ENCODE data around the gene ANKS1A. TPM values are rescaled to one million over a fixed set of nuclear protein-coding genes. Genes with fewer than 3 reads are reported as not detected.

The ANKS1A gene
- total and polyA plus RNA-seq, 2 experiments from 2014 or later: 12.1 to 31.9 TPM

DNA sequence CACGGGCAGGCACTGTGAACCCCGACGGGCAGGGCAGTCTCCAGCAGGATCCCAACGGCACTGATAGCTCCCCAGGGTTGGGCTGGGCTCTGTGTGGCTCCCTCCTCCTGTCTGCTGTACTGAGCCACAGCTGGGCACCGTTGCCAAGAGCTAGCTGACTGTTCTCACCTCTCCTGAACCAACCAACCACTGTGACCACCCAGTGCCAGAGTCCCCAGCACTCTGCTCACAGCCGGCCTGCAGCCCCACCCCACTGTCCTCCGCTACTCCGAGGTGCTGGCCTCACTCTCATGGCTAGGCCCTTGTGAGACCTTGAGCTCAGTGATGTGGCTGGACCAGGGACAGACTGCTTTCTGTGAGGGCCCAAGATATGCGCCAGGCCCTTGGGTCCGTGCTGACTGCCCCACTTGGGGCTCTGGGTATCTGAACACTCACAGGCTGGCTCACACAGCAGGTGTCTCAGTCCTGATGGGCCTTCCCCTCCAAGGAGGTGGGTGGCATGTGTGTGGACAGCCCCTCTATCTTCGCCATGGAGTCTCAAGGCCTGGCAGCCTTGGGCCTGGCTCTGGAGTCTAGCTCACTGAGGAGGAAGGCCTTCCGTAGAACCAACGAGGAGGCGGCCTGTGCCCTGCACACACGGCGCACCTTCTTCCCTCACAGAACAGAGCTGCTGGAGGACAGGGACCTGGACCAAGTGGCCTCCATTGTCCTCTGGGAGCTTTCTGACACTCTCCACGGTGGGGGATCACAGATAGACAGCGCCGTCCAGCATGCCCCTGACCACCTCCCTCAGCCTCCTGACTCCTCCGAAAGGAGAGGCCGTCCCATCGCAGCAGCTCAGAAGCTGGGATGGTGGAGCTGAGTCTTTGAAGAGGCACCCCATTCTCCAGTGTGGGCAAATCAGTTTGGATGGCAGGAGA is 198.6 kb downstream of the ANKS1A start:
- peaks cover 3% of the 10 kb centered on the region; the same call in 1 of the 2 replicates for H3K36me3 ChIP-seq (ENCODE audit: insufficient read depth)

More for the DNA sequence above, 198.6 kb downstream of the ANKS1A start:
- H3K36me3 Mint-ChIP-seq (ENCODE audit: low read depth): peaks cover 30% of the 10 kb centered on the region
- H3K9me2 ChIP-seq (ENCODE audit: insufficient read depth): no peaks in the 10 kb centered on the region; the same call in 1 of the 2 replicates
- H3K4me3 ChIP-seq: no peak overlapping the region
- no peaks in the 10 kb centered on the region; the same call in 1 of the 2 replicates for H3F3A ChIP-seq (replicated peaks; ENCODE audit: low read depth)
- DNase-seq (ENCODE audit: low spot score) (no peak), ATAC-seq (no peak)
- no peaks in the 10 kb centered on the region for H3K27me3 ChIP-seq (ENCODE audit: insufficient read depth)
- H3K4me2 ChIP-seq: no peak overlapping the region
- H3K27ac ChIP-seq (ENCODE audit: low read depth): no peak overlapping the region
- no peak overlapping the region for H3K4me3 Mint-ChIP-seq
- H3K79me2 ChIP-seq (replicated peaks; ENCODE audit: insufficient read depth): no peaks in the 10 kb centered on the region
- no peak overlapping the region for H2AFZ ChIP-seq
- H3K4me1 Mint-ChIP-seq: peaks cover 15% of the 10 kb centered on the region
- H3K27me3 Mint-ChIP-seq (ENCODE audit: insufficient read depth, low read depth, poor library complexity): peaks cover 6% of the 10 kb centered on the region
- H4K20me1 ChIP-seq (replicated peaks; ENCODE audit: insufficient read depth): no peaks in the 10 kb centered on the region
- H3K27ac Mint-ChIP-seq: no peak overlapping the region
- no peaks in the 10 kb centered on the region for H3K4me1 ChIP-seq (ENCODE audit: insufficient read depth)
- no peaks in the 10 kb centered on the region for H3K9me3 Mint-ChIP-seq
- TF ChIP-seq NANOG (IDR thresholded peaks at IDR 0.05; ENCODE audit: borderline replicate concordance) (no peak), STAT1 (IDR thresholded peaks at IDR 0.05; ENCODE audit: unreplicated experiment) (no peak), CREB1 (CRISPR knock-in tag; IDR thresholded peaks at IDR 0.05; ENCODE audit: low read depth) (no peak), ZNF114 (CRISPR knock-in tag; IDR thresholded peaks at IDR 0.05) (no peak), EZH2phosphoT487 (IDR thresholded peaks at IDR 0.05; ENCODE audit: unreplicated experiment) (no peak), ZNF331 (CRISPR knock-in tag; IDR thresholded peaks at IDR 0.05; ENCODE audit: low read depth) (no peak), EZH2 (IDR thresholded peaks at IDR 0.05; ENCODE audit: low read depth, unreplicated experiment) (no peak), JUNB (IDR thresholded peaks at IDR 0.05; ENCODE audit: unreplicated experiment) (no peak), POLR2AphosphoS5 (IDR thresholded peaks at IDR 0.05; ENCODE audit: low read depth) (no peak)
- TF ChIP-seq, protein P1, sequence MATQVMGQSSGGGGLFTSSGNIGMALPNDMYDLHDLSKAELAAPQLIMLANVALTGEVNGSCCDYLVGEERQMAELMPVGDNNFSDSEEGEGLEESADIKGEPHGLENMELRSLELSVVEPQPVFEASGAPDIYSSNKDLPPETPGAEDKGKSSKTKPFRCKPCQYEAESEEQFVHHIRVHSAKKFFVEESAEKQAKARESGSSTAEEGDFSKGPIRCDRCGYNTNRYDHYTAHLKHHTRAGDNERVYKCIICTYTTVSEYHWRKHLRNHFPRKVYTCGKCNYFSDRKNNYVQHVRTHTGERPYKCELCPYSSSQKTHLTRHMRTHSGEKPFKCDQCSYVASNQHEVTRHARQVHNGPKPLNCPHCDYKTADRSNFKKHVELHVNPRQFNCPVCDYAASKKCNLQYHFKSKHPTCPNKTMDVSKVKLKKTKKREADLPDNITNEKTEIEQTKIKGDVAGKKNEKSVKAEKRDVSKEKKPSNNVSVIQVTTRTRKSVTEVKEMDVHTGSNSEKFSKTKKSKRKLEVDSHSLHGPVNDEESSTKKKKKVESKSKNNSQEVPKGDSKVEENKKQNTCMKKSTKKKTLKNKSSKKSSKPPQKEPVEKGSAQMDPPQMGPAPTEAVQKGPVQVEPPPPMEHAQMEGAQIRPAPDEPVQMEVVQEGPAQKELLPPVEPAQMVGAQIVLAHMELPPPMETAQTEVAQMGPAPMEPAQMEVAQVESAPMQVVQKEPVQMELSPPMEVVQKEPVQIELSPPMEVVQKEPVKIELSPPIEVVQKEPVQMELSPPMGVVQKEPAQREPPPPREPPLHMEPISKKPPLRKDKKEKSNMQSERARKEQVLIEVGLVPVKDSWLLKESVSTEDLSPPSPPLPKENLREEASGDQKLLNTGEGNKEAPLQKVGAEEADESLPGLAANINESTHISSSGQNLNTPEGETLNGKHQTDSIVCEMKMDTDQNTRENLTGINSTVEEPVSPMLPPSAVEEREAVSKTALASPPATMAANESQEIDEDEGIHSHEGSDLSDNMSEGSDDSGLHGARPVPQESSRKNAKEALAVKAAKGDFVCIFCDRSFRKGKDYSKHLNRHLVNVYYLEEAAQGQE (IDR thresholded peaks at IDR 0.05; ENCODE audit: unreplicated experiment): no peak
- TF ChIP-seq, protein P2, sequence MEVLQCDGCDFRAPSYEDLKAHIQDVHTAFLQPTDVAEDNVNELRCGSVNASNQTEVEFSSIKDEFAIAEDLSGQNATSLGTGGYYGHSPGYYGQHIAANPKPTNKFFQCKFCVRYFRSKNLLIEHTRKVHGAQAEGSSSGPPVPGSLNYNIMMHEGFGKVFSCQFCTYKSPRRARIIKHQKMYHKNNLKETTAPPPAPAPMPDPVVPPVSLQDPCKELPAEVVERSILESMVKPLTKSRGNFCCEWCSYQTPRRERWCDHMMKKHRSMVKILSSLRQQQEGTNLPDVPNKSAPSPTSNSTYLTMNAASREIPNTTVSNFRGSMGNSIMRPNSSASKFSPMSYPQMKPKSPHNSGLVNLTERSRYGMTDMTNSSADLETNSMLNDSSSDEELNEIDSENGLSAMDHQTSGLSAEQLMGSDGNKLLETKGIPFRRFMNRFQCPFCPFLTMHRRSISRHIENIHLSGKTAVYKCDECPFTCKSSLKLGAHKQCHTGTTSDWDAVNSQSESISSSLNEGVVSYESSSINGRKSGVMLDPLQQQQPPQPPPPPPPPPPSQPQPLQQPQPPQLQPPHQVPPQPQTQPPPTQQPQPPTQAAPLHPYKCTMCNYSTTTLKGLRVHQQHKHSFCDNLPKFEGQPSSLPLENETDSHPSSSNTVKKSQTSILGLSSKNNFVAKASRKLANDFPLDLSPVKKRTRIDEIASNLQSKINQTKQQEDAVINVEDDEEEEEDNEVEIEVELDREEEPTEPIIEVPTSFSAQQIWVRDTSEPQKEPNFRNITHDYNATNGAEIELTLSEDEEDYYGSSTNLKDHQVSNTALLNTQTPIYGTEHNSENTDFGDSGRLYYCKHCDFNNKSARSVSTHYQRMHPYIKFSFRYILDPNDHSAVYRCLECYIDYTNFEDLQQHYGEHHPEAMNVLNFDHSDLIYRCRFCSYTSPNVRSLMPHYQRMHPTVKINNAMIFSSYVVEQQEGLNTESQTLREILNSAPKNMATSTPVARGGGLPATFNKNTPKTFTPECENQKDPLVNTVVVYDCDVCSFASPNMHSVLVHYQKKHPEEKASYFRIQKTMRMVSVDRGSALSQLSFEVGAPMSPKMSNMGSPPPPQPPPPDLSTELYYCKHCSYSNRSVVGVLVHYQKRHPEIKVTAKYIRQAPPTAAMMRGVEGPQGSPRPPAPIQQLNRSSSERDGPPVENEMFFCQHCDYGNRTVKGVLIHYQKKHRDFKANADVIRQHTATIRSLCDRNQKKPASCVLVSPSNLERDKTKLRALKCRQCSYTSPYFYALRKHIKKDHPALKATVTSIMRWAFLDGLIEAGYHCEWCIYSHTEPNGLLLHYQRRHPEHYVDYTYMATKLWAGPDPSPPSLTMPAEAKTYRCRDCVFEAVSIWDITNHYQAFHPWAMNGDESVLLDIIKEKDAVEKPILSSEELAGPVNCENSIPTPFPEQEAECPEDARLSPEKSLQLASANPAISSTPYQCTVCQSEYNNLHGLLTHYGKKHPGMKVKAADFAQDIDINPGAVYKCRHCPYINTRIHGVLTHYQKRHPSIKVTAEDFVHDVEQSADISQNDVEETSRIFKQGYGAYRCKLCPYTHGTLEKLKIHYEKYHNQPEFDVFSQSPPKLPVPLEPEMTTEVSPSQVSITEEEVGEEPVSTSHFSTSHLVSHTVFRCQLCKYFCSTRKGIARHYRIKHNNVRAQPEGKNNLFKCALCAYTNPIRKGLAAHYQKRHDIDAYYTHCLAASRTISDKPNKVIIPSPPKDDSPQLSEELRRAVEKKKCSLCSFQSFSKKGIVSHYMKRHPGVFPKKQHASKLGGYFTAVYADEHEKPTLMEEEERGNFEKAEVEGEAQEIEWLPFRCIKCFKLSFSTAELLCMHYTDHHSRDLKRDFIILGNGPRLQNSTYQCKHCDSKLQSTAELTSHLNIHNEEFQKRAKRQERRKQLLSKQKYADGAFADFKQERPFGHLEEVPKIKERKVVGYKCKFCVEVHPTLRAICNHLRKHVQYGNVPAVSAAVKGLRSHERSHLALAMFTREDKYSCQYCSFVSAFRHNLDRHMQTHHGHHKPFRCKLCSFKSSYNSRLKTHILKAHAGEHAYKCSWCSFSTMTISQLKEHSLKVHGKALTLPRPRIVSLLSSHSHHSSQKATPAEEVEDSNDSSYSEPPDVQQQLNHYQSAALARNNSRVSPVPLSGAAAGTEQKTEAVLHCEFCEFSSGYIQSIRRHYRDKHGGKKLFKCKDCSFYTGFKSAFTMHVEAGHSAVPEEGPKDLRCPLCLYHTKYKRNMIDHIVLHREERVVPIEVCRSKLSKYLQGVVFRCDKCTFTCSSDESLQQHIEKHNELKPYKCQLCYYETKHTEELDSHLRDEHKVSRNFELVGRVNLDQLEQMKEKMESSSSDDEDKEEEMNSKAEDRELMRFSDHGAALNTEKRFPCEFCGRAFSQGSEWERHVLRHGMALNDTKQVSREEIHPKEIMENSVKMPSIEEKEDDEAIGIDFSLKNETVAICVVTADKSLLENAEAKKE (CRISPR knock-in tag; IDR thresholded peaks at IDR 0.05): no peak
- TF ChIP-seq, protein P3, sequence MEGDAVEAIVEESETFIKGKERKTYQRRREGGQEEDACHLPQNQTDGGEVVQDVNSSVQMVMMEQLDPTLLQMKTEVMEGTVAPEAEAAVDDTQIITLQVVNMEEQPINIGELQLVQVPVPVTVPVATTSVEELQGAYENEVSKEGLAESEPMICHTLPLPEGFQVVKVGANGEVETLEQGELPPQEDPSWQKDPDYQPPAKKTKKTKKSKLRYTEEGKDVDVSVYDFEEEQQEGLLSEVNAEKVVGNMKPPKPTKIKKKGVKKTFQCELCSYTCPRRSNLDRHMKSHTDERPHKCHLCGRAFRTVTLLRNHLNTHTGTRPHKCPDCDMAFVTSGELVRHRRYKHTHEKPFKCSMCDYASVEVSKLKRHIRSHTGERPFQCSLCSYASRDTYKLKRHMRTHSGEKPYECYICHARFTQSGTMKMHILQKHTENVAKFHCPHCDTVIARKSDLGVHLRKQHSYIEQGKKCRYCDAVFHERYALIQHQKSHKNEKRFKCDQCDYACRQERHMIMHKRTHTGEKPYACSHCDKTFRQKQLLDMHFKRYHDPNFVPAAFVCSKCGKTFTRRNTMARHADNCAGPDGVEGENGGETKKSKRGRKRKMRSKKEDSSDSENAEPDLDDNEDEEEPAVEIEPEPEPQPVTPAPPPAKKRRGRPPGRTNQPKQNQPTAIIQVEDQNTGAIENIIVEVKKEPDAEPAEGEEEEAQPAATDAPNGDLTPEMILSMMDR (conservative IDR thresholded peaks at IDR 0.05; ENCODE audit: low read depth in 2 of 2): no peak
- TF ChIP-seq, protein P4, sequence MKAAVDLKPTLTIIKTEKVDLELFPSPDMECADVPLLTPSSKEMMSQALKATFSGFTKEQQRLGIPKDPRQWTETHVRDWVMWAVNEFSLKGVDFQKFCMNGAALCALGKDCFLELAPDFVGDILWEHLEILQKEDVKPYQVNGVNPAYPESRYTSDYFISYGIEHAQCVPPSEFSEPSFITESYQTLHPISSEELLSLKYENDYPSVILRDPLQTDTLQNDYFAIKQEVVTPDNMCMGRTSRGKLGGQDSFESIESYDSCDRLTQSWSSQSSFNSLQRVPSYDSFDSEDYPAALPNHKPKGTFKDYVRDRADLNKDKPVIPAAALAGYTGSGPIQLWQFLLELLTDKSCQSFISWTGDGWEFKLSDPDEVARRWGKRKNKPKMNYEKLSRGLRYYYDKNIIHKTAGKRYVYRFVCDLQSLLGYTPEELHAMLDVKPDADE (IDR thresholded peaks at IDR 0.05): no peak

All from GM23338 (cell line).